ENCODE results near the gene COQ5.
A peak's percentile ranks its signal among the peaks of the same experiment; 100 is the strongest.
"Not testable (repeated sequence)": the region's sequence is repeated elsewhere in the genome, so short reads cannot be mapped to it uniquely, and the experiment has no call there.

COQ5 gene

GRCh38 chr12:120528861-120529525 lies at the start of gene COQ5:
COQ5 (minus strand) TSS chr12:120529158; CDS start chr12:120529141, 17 bp downstream.
- DNase-seq (ENCODE audit: low read depth in 2 of 2): peak; percentile 63 to 64

GRCh38 chr12:120574106-120574505 lies 45.1 kb upstream of the COQ5 start:
- no peak for DNase-seq (ENCODE audit: low read depth in 2 of 2)

- no peak for DNase-seq (ENCODE audit: low read depth in 2 of 2)
Measured at GRCh38 chr12:120573560-120573959, 44.6 kb upstream of the COQ5 start.

- no peak for DNase-seq (ENCODE audit: low read depth in 2 of 2)
Measured at GRCh38 chr12:120571299-120571698, 42.3 kb upstream of the COQ5 start.

- no peak for DNase-seq (ENCODE audit: low read depth in 2 of 2)
Measured at GRCh38 chr12:120563495-120563894, 34.5 kb upstream of the COQ5 start.

- DNase-seq (ENCODE audit: low read depth in 2 of 2): no peak
Measured at GRCh38 chr12:120562906-120563305, 33.9 kb upstream of the COQ5 start.

GRCh38 chr12:120557589-120557988 lies 28.6 kb upstream of the COQ5 start:
- no peak for DNase-seq (ENCODE audit: low read depth in 2 of 2)

- no peak for DNase-seq (ENCODE audit: low read depth in 2 of 2)
Measured at GRCh38 chr12:120554678-120555077, 25.7 kb upstream of the COQ5 start.

GRCh38 chr12:120546050-120546386 lies 17.1 kb upstream of the COQ5 start:
- no peak for DNase-seq (ENCODE audit: low read depth in 2 of 2)

- no peak for DNase-seq (ENCODE audit: low read depth in 2 of 2)
Measured at GRCh38 chr12:120544691-120545090, 15.7 kb upstream of the COQ5 start.

- DNase-seq (ENCODE audit: low read depth in 2 of 2): no peak
Measured at GRCh38 chr12:120542166-120542565, 13.2 kb upstream of the COQ5 start.

- no peak for DNase-seq (ENCODE audit: low read depth in 2 of 2)
Measured at GRCh38 chr12:120540445-120540844, 11.5 kb upstream of the COQ5 start.

GRCh38 chr12:120539303-120539702 lies 10.3 kb upstream of the COQ5 start:
- DNase-seq (ENCODE audit: low read depth in 2 of 2): no peak

- no peak for DNase-seq (ENCODE audit: low read depth in 2 of 2)
Measured at GRCh38 chr12:120538281-120539156, 9.6 kb upstream of the COQ5 start.

- DNase-seq (ENCODE audit: low read depth in 2 of 2): no peak
Measured at GRCh38 chr12:120537856-120538220, 8.9 kb upstream of the COQ5 start.

- no peak for DNase-seq (ENCODE audit: low read depth in 2 of 2)
Measured at GRCh38 chr12:120536064-120536791, 7.3 kb upstream of the COQ5 start.

- DNase-seq (ENCODE audit: low read depth in 2 of 2): no peak
Measured at GRCh38 chr12:120534703-120535655, 6.0 kb upstream of the COQ5 start.

GRCh38 chr12:120534203-120534702 lies 5.3 kb upstream of the COQ5 start, which contains the start of gene RNF10:
RNF10 (plus strand) TSS chr12:120534356; CDS start chr12:120534812, 456 bp downstream.
- peak; percentile 72 for DNase-seq (ENCODE audit: low read depth in 2 of 2)

- no peak for DNase-seq (ENCODE audit: low read depth in 2 of 2)
Measured at GRCh38 chr12:120532701-120533238, 3.8 kb upstream of the COQ5 start.

GRCh38 chr12:120530418-120530761 lies 1.4 kb upstream of the COQ5 start:
- not testable (repeated sequence) for DNase-seq (ENCODE audit: low read depth in 2 of 2)

Data from fibroblast of skin of left biceps (primary cell).